ENCODE data around the gene HAUS2. TPM values are rescaled to one million over a fixed set of nuclear protein-coding genes. Genes with fewer than 3 reads are reported as not detected.

Gene HAUS2
- total and polyA plus RNA-seq, 2 of the 4 experiments (the other 2 are of a cell fraction): 18.4 to 22.4 TPM

DNA sequence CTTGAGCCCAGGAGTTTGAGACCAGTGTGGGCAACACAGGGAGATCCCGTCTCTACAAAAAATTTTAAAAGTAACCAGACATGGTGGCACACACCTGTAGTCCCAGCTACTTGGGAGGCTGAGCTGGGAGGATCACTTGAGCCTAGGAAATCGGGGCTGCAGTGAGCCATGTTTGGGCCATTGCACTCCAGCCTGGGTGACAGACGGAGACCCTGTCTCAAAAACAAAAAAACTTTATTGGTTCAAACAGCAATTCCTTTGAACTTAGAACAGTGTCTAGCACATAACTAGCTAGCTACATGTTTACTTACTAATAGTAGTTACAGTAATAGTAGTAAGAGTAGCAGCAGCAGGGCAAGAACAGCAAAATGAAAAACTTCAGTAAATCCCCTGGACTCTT is 10.1 kb downstream of the HAUS2 start:
- Histone ChIP-seq H4K8ac (ENCODE audit: low read depth in 2 of 2, low read length in 2 of 2) (no peak overlapping the region), H3K79me1 (ENCODE audit: low read depth in 1 of 2, low read length in 2 of 2) (peaks cover 6 to 19% of the 10 kb centered on the region in 2 experiments), H3K4me2 (ENCODE audit: low read depth, low read length) (no peak overlapping the region), H4K20me1 (ENCODE audit: insufficient read depth, low read length) (no peaks in the 10 kb centered on the region), H2AK5ac (ENCODE audit: low read depth, low read length) (no peak overlapping the region), H3K4me1 (ENCODE audit: control insufficient read depth, insufficient read depth, low read length) (no peaks in the 10 kb centered on the region), H3K14ac (replicated peaks; ENCODE audit: low read depth, low read length) (no peak overlapping the region), H3K18ac (ENCODE audit: low read depth, low read length) (no peak overlapping the region), H2BK120ac (ENCODE audit: low read depth, low read length) (no peak overlapping the region), H3K56ac (ENCODE audit: extremely low read depth, insufficient read depth, low read length) (no peak overlapping the region), H3K36me3 (ENCODE audit: control insufficient read depth, insufficient read depth, low read length) (peaks cover 14% of the 10 kb centered on the region), H2BK15ac (ENCODE audit: low read depth, low read length) (no peak overlapping the region), H4K91ac (ENCODE audit: insufficient read depth, low read depth, low read length) (no peak overlapping the region), H2BK5ac (ENCODE audit: low read depth, low read length, poor library complexity, severe bottlenecking) (no peak overlapping the region), H4K5ac (ENCODE audit: low read depth, low read length) (no peak overlapping the region), H3K4me3 (ENCODE audit: insufficient read depth, low read depth, low read length) (no peak overlapping the region), H2AFZ (replicated peaks; ENCODE audit: low read length, poor library complexity) (no peak overlapping the region), H3K9me3 (ENCODE audit: control insufficient read depth, insufficient read depth, low read length) (no peaks in the 10 kb centered on the region), H2BK20ac (ENCODE audit: low read depth, low read length) (no peak overlapping the region), H3K9me1 (ENCODE audit: insufficient read depth, low read length) (no peaks in the 10 kb centered on the region; the same call in 1 of the 2 replicates), H3K9ac (ENCODE audit: low read depth, low read length) (no peak overlapping the region), H2AK9ac (replicated peaks; ENCODE audit: low read depth, low read length, poor library complexity) (no peak overlapping the region), H3K4ac (ENCODE audit: low read depth, low read length) (no peak overlapping the region), H3K27ac (ENCODE audit: insufficient read depth, low read length) (no peak overlapping the region), H3K27me3 (ENCODE audit: control insufficient read depth, insufficient read depth, low read length) (no peaks in the 10 kb centered on the region), H3K23ac (ENCODE audit: low read depth, low read length) (no peak overlapping the region)
- CTCF ChIA-PET: interaction anchor here (0.6 kb wide), 1 partner anchor 127 kb away, joined by 4 read pairs; no protein-coding TSS in a partner anchor
- DNase-seq (no peak), ATAC-seq (ENCODE audit: low read depth) (no peak)
- intact Hi-C loops (cut with micrococcal nuclease): no loop called here
- POLR2A ChIA-PET (ENCODE audit: unreplicated experiment): no interaction called here
- in situ Hi-C loops (cut with MboI; ENCODE audit: low sequenced_read_pairs): no loop called here
- TF ChIP-seq NFE2L2 (IDR thresholded peaks at IDR 0.05; ENCODE audit: low read depth, low read length): no peak
- TF ChIP-seq BHLHE40 (IDR thresholded peaks at IDR 0.05; ENCODE audit: low read depth, low read length): no peak
- TF ChIP-seq POLR2A (IDR thresholded peaks at IDR 0.05; ENCODE audit: low read depth, low read length): no peak
- TF ChIP-seq RAD21 (IDR thresholded peaks at IDR 0.05; ENCODE audit: low read length): no peak
- no peak for TF ChIP-seq MAFK (IDR thresholded peaks at IDR 0.05; ENCODE audit: low read depth, low read length)
- TF ChIP-seq SMC3 (IDR thresholded peaks at IDR 0.05; ENCODE audit: low read depth, low read length): no peak
- TF ChIP-seq, protein P1, sequence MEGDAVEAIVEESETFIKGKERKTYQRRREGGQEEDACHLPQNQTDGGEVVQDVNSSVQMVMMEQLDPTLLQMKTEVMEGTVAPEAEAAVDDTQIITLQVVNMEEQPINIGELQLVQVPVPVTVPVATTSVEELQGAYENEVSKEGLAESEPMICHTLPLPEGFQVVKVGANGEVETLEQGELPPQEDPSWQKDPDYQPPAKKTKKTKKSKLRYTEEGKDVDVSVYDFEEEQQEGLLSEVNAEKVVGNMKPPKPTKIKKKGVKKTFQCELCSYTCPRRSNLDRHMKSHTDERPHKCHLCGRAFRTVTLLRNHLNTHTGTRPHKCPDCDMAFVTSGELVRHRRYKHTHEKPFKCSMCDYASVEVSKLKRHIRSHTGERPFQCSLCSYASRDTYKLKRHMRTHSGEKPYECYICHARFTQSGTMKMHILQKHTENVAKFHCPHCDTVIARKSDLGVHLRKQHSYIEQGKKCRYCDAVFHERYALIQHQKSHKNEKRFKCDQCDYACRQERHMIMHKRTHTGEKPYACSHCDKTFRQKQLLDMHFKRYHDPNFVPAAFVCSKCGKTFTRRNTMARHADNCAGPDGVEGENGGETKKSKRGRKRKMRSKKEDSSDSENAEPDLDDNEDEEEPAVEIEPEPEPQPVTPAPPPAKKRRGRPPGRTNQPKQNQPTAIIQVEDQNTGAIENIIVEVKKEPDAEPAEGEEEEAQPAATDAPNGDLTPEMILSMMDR (conservative IDR thresholded peaks at IDR 0.05; ENCODE audit: low read depth, low read length): no peak
- TF ChIP-seq CHD1 (IDR thresholded peaks at IDR 0.05; ENCODE audit: low read depth, low read length): no peak
- no peak for TF ChIP-seq FOS (IDR thresholded peaks at IDR 0.05; ENCODE audit: low read depth, low read length)
- TF ChIP-seq RCOR1 (IDR thresholded peaks at IDR 0.05; ENCODE audit: insufficient replicate concordance, low read length): no peak
- TF ChIP-seq, protein P2, sequence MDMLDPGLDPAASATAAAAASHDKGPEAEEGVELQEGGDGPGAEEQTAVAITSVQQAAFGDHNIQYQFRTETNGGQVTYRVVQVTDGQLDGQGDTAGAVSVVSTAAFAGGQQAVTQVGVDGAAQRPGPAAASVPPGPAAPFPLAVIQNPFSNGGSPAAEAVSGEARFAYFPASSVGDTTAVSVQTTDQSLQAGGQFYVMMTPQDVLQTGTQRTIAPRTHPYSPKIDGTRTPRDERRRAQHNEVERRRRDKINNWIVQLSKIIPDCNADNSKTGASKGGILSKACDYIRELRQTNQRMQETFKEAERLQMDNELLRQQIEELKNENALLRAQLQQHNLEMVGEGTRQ (IDR thresholded peaks at IDR 0.05; ENCODE audit: low read depth, low read length): no peak
- TF ChIP-seq MXI1 (IDR thresholded peaks at IDR 0.05; ENCODE audit: borderline replicate concordance, low read depth, low read length): no peak
- TF ChIP-seq CEBPB (IDR thresholded peaks at IDR 0.05; ENCODE audit: low read depth, low read length): no peak
- dilution Hi-C loops (cut with HindIII; ENCODE audit: low sequenced_read_pairs, unreplicated experiment): no loop called here
- no CpG with 5 or more reads among the region's 3 CpGs for WGBS, 2 experiments (ENCODE audit: extremely low coverage in 2 of 2, insufficient read length in 1 of 2)
- no TSS peak for BruUV-seq (replicated peaks)

All from IMR-90 (cell line).